HG03064 (cell line): Measurements from ENCODE around the gene USH1C.

Experiments used
- ATAC-seq: cut with Tn5 transposase; IDR thresholded peaks from one replicate; pipeline ENCODE4 v1.9.1; 2021; ENCODE audit warnings: low read depth; ENCODE audit not compliant: unreplicated experiment

USH1C gene

GRCh38 chr11:17544181-17544622, at the start of gene USH1C:
Gene USH1C, minus strand, starts transcription at chr11:17544416. Its CDS starts 109 bp downstream, at chr11:17544307.
- no peak for ATAC-seq

GRCh38 chr11:17593466-17594245, 49.4 kb upstream of the USH1C start:
- no peak for ATAC-seq

- ATAC-seq: no peak
Observed at GRCh38 chr11:17591293-17591692, 47.1 kb upstream of the USH1C start.

- no peak for ATAC-seq
Observed at GRCh38 chr11:17590463-17590862, 46.2 kb upstream of the USH1C start.

- ATAC-seq: no peak
Observed at GRCh38 chr11:17588721-17589120, 44.5 kb upstream of the USH1C start.

- no peak for ATAC-seq
Observed at GRCh38 chr11:17588166-17588565, 44.0 kb upstream of the USH1C start.

- no peak for ATAC-seq
Observed at GRCh38 chr11:17585911-17586695, 41.9 kb upstream of the USH1C start.

GRCh38 chr11:17581732-17582053, 37.5 kb upstream of the USH1C start:
- no peak for ATAC-seq

- ATAC-seq: no peak
Observed at GRCh38 chr11:17581036-17581731, 37.0 kb upstream of the USH1C start.

GRCh38 chr11:17580271-17580670, 36.1 kb upstream of the USH1C start:
- no peak for ATAC-seq

GRCh38 chr11:17579451-17579850, 35.2 kb upstream of the USH1C start:
- no peak for ATAC-seq

GRCh38 chr11:17578958-17579357, 34.7 kb upstream of the USH1C start:
- ATAC-seq: no peak

GRCh38 chr11:17578296-17578695, 34.1 kb upstream of the USH1C start:
- ATAC-seq: no peak

- ATAC-seq: no peak
Observed at GRCh38 chr11:17575431-17576425, 31.5 kb upstream of the USH1C start.

GRCh38 chr11:17574141-17575091, 30.2 kb upstream of the USH1C start:
- no peak for ATAC-seq

- no peak for ATAC-seq
Observed at GRCh38 chr11:17573526-17573925, 29.3 kb upstream of the USH1C start.

- no peak for ATAC-seq
Observed at GRCh38 chr11:17572791-17573460, 28.7 kb upstream of the USH1C start.

- ATAC-seq: no peak
Observed at GRCh38 chr11:17572359-17572690, 28.1 kb upstream of the USH1C start.
